Measurements from ENCODE around the gene NELL2.

DNA sequence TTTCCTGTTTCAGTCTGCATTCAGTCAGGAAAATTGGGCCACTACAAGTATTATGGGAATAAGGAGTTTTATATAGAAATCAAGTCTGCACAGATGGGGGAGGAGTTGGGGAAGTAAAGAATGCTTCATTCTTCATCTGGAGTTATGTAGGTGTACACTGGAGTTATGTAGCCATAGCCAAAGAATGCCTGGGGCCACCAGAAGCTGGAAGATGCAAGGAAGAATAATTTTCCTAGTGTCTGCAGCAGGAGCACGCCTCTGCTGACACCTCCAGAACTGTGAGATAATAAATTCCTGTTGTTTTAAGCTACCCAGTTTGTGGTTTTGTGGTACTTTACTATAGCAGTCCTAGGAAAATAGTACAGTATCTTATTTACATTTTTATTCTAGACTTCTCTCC is 333.4 kb downstream of the NELL2 start:
- TF ChIP-seq EZH2 (IDR thresholded peaks at IDR 0.05) (no peak), POLR2AphosphoS5 (IDR thresholded peaks at IDR 0.05; ENCODE audit: borderline replicate concordance, low read depth, low read length) (no peak)

All from SK-N-MC (cell line).